ENCODE data around the gene CTNNA2.

GRCh38 chr2:79666430-79666829 is 153.6 kb downstream of the CTNNA2 start:
- TF ChIP-seq CTCF (IDR thresholded peaks at IDR 0.05): no peak
- TF ChIP-seq POLR2AphosphoS5 (IDR thresholded peaks at IDR 0.05; ENCODE audit: insufficient read depth in 1 of 2, low read depth in 1 of 2): no peak

Data from vagina (tissue), 2 donors.